H1 (cell line): ENCODE results near the gene TNRC6B. TPM values are rescaled to one million over a fixed set of nuclear protein-coding genes. Genes with fewer than 3 reads are reported as not detected.

Experiments used
- CTCF ChIA-PET: fragments of 300-600 bp; sonication (Branson Sonifier 250); formaldehyde crosslinking; loops from one replicate; lab custom pipeline; 2021; ENCODE audit not compliant: partially characterized antibody; lab: Charles Lee
- POLR2A ChIA-PET: fragments of 300-600 bp; sonication (Branson Sonifier 250); formaldehyde crosslinking; loops from one replicate; lab custom pipeline; 2021; ENCODE audit warnings: inconsistent platforms; ENCODE audit not compliant: partially characterized antibody; lab: Charles Lee
- DNase-seq, 2 experiments: peaks; one replicate each; pipeline versions ENCODE4 v3.0.0 to v3.0.0-alpha.2; 2010 to 2022; ENCODE audit warnings: low spot score in 2 of 2, low read depth in 1 of 2, mixed read lengths in 1 of 2
- FAIRE-seq: peaks from 2 replicates; lab custom pipeline; 2011; peaks lifted over from hg19 to GRCh38; lab: Jason Lieb, UNC
- H2AFZ ChIP-seq: 2 replicates; pipeline ENCODE4 v1.8.1; 2012; ENCODE audit warnings: low read length, inconsistent platforms
- H2AK5ac ChIP-seq: 2 replicates; pipeline ENCODE4 v1.6.1; 2013; ENCODE audit warnings: low read depth, low read length
- H2BK120ac ChIP-seq: replicated peaks from 2 replicates; pipeline ENCODE3; 2013; ENCODE audit warnings: low read depth, low read length, inconsistent platforms
- H2BK12ac ChIP-seq: 2 replicates; pipeline ENCODE4 v1.6.1; 2013; ENCODE audit warnings: low read depth, low read length
- H2BK15ac ChIP-seq: 2 replicates; pipeline ENCODE4 v1.6.1; 2013; ENCODE audit warnings: low read length
- H2BK20ac ChIP-seq: 2 replicates; pipeline ENCODE4 v1.6.1; 2013; ENCODE audit warnings: low read length
- H2BK5ac ChIP-seq: 2 replicates; pipeline ENCODE4 v1.6.1; 2013; ENCODE audit warnings: low read depth, low read length
- H3K14ac ChIP-seq: 2 replicates; pipeline ENCODE4 v1.6.1; 2013; ENCODE audit warnings: inconsistent platforms; ENCODE audit not compliant: insufficient read length
- H3K18ac ChIP-seq: 2 replicates; pipeline ENCODE4 v1.6.1; 2013; ENCODE audit warnings: low read length; ENCODE audit errors: extremely low read depth
- H3K23ac ChIP-seq: 2 replicates; pipeline ENCODE4 v1.6.1; 2013; ENCODE audit warnings: inconsistent platforms; ENCODE audit not compliant: insufficient read length
- H3K23me2 ChIP-seq: 2 replicates; pipeline ENCODE4 v1.6.1; 2013; ENCODE audit warnings: low read depth, low read length
- H3K27ac ChIP-seq: 2 replicates; pipeline ENCODE4 v1.6.1; 2011; ENCODE audit warnings: low read depth, low read length, inconsistent platforms
- H3K27me3 ChIP-seq, 4 experiments: replicated peaks in 1 of 4; 1 replicate in 1 of 4; 2 replicates in 3 of 4; pipeline versions ENCODE4 v1.6.1 to v1.8.1; 2011 to 2013; ENCODE audit warnings: low read length in 3 of 4, mild to moderate bottlenecking in 3 of 4, inconsistent platforms in 2 of 4, mixed read lengths in 2 of 4, moderate library complexity in 1 of 4; ENCODE audit not compliant: control insufficient read depth in 3 of 4, insufficient read depth in 3 of 4; ENCODE audit errors: extremely low read depth in 1 of 4
- H3K36me3 ChIP-seq, 4 experiments: 2 replicates each; pipeline versions ENCODE4 v1.6.1 to v1.8.1; 2011 to 2013; ENCODE audit warnings: mild to moderate bottlenecking in 4 of 4, low read length in 3 of 4, moderate library complexity in 2 of 4, control low read depth in 1 of 4, inconsistent platforms in 1 of 4; ENCODE audit not compliant: insufficient read depth in 4 of 4, control insufficient read depth in 2 of 4
- H3K4ac ChIP-seq: replicated peaks from 2 replicates; pipeline ENCODE3; 2013; ENCODE audit warnings: low read length, low read depth, mixed read lengths, inconsistent platforms; ENCODE audit not compliant: insufficient read length
- H3K4me1 ChIP-seq, 4 experiments: replicated peaks in 1 of 4; 1 replicate in 1 of 4; 2 replicates in 3 of 4; pipeline versions ENCODE4 v1.6.1 to v1.8.1; 2011 to 2013; ENCODE audit warnings: low read length in 3 of 4, inconsistent platforms in 2 of 4, mixed read lengths in 1 of 4; ENCODE audit not compliant: insufficient read depth in 4 of 4, control insufficient read depth in 3 of 4
- H3K4me2 ChIP-seq, 2 experiments: 2 replicates each; pipeline versions ENCODE4 v1.6.1 to v1.8.1; 2011 to 2013; ENCODE audit warnings: low read depth in 2 of 2, low read length in 2 of 2, control low read depth in 1 of 2, inconsistent platforms in 1 of 2, mild to moderate bottlenecking in 1 of 2; ENCODE audit not compliant: insufficient read depth in 1 of 2
- H3K4me3 ChIP-seq, 4 experiments: fragments of 200-600, 300-600 bp in 1 of 4; sonication (generic), shearing (Covaris generic), sonication (Bioruptor Twin) in 1 of 4; 2 replicates each; pipeline versions ENCODE4 v1.5.1 to v1.8.1; 2011 to 2016; ENCODE audit warnings: low read length in 4 of 4, low read depth in 3 of 4, control low read depth in 2 of 4, inconsistent platforms in 2 of 4, mild to moderate bottlenecking in 2 of 4, mixed read lengths in 1 of 4, moderate library complexity in 1 of 4; ENCODE audit not compliant: insufficient read depth in 2 of 4; ENCODE audit errors: extremely low read depth in 1 of 4
- H3K56ac ChIP-seq: replicated peaks from 2 replicates; pipeline ENCODE3; 2013; ENCODE audit warnings: low read depth, mild to moderate bottlenecking, mixed read lengths, low read length, inconsistent platforms; ENCODE audit not compliant: insufficient read length
- H3K79me1 ChIP-seq: 2 replicates; pipeline ENCODE4 v1.6.1; 2013; ENCODE audit warnings: low read depth, low read length, control low read depth
- H3K79me2 ChIP-seq, 2 experiments: 2 replicates each; pipeline versions ENCODE4 v1.6.1 to v1.8.1; 2012 to 2013; ENCODE audit warnings: low read length in 2 of 2, mild to moderate bottlenecking in 2 of 2, inconsistent platforms in 1 of 2; ENCODE audit not compliant: insufficient read depth in 2 of 2, control insufficient read depth in 1 of 2
- H3K9ac ChIP-seq, 4 experiments: replicated peaks in 1 of 4; 1 replicate in 1 of 4; 2 replicates in 3 of 4; pipeline versions ENCODE4 v1.6.1 to v1.8.1; 2011 to 2013; ENCODE audit warnings: low read depth in 3 of 4, low read length in 3 of 4, control low read depth in 2 of 4, mild to moderate bottlenecking in 2 of 4, moderate library complexity in 2 of 4, inconsistent platforms in 1 of 4; ENCODE audit errors: extremely low read depth in 1 of 4
- H3K9me3 ChIP-seq, 2 experiments: 2 replicates each; pipeline versions ENCODE4 v1.6.1 to v1.8.1; 2012 to 2013; ENCODE audit warnings: mild to moderate bottlenecking in 2 of 2, moderate library complexity in 2 of 2, control low read depth in 1 of 2, inconsistent platforms in 1 of 2, low read depth in 1 of 2, low read length in 1 of 2, mixed read lengths in 1 of 2; ENCODE audit not compliant: insufficient read depth in 2 of 2
- H4K20me1 ChIP-seq, 2 experiments: replicated peaks in 1 of 2; 2 replicates each; pipeline versions ENCODE3 to v1.8.1; 2011 to 2013; ENCODE audit warnings: inconsistent platforms in 2 of 2, low read length in 2 of 2, mild to moderate bottlenecking in 1 of 2; ENCODE audit not compliant: insufficient read depth in 2 of 2, control insufficient read depth in 1 of 2
- H4K5ac ChIP-seq: 2 replicates; pipeline ENCODE4 v1.6.1; 2013; ENCODE audit warnings: low read length, low read depth, mixed read lengths, inconsistent platforms; ENCODE audit not compliant: insufficient read length
- H4K8ac ChIP-seq: 2 replicates; pipeline ENCODE4 v1.8.0; 2013; ENCODE audit warnings: mild to moderate bottlenecking, moderate library complexity, low read length, inconsistent platforms; ENCODE audit not compliant: insufficient read depth; ENCODE audit errors: extremely low read depth
- H4K91ac ChIP-seq: replicated peaks from 2 replicates; pipeline ENCODE3; 2013; ENCODE audit warnings: low read length, mixed read lengths, inconsistent platforms; ENCODE audit not compliant: insufficient read length
- POLR2AphosphoS5 ChIP-seq: IDR thresholded peaks from 2 replicates; pipeline ENCODE4 v1.6.1; 2011; ENCODE audit warnings: low read depth, low read length
- WGBS, 2 experiments: shearing (Covaris generic) in 1 of 2; methylation state at CpG; one replicate each; pipeline versions ENCODE4 v1.1.6 to v1.1.7; 2013 to 2015; ENCODE audit warnings: low lambda C conversion rate in 2 of 2, mixed read lengths in 2 of 2, inconsistent platforms in 1 of 2, low coverage in 1 of 2, missing lambda C conversion rate in 1 of 2; ENCODE audit not compliant: insufficient replicate concordance in 2 of 2, insufficient coverage in 1 of 2, insufficient read length in 1 of 2; ENCODE audit errors: extremely low coverage in 1 of 2, missing lambda C conversion rate in 1 of 2; 5-methylcytosine and 5-hydroxymethylcytosine counted together
- polyA plus RNA-seq, 7 experiments: library from polyadenylated mRNA; depleted of rRNA in 3 of 7; stranded (reverse) in 5 of 7; unstranded in 2 of 7; fragments of >200 nt in 5 of 7; fragments of 200-250 nt in 2 of 7; gene quantifications; 1 replicate in 5 of 7; 2 replicates in 1 of 7; 4 replicates in 1 of 7; pipeline versions ENCODE4 v1.2.1 to v1.2.3, GENCODE V29; 2011 to 2013; ENCODE audit warnings: missing spikeins in 2 of 7, mixed read lengths in 2 of 7
- total RNA-seq: library from RNA; stranded (reverse); fragmentation: NEBNext Ultra II Directional; extraction: Animal tissue kit (Norgen Biotek cat#: 25700); gene quantifications from 2 replicates; pipeline ENCODE4 v1.2.1, GENCODE V29; 2021

Gene TNRC6B
- total and polyA plus RNA-seq, 2 of the 8 experiments (the other 6 are each of a cell fraction or from before 2014, with no cell fraction given), result 12.5 to 48.9 TPM

- Histone ChIP-seq H3K27me3 (no peaks in the 10 kb centered on the region), H2BK15ac (no peak overlapping the region), H3K79me2 (no peaks in the 10 kb centered on the region), H3K36me3 (peaks cover 11 to 34% (median 23%) of the 10 kb centered on the region in 4 experiments), H2BK20ac (no peak overlapping the region), H3K18ac (no peak overlapping the region), H2BK12ac (no peak overlapping the region), H2BK120ac (no peak overlapping the region), H2AFZ (no peak overlapping the region), H4K5ac (no peak overlapping the region), H3K56ac (no peak overlapping the region), H3K4ac (no peak overlapping the region), H3K23me2 (no peaks in the 10 kb centered on the region), H3K4me2 (no peak overlapping the region), H3K23ac (no peak overlapping the region), H3K4me3 (no peak overlapping the region), H3K27ac (no peak overlapping the region), H3K9me3 (no peaks in the 10 kb centered on the region), H2BK5ac (peak overlapping the region; percentile 31; the same call in 1 of the 2 replicates), H3K14ac (no peak overlapping the region), H3K9ac (no peak overlapping the region), H4K91ac (no peak overlapping the region), H4K20me1 (peaks cover 0 to 5% of the 10 kb centered on the region in 2 experiments), H4K8ac (no peak overlapping the region), H3K4me1 (peaks cover 4 to 13% (median 10%) of the 10 kb centered on the region in 4 experiments), H2AK5ac (no peak overlapping the region), H3K79me1 (no peaks in the 10 kb centered on the region)
- ChIA-PET CTCF (interaction anchor here (1.7 kb wide), 1 partner anchor 25 kb away, joined by 6 read pairs; no protein-coding TSS in a partner anchor), POLR2A (interaction anchor here (1.3 kb wide), 1 partner anchor 23 kb away, joined by 3 read pairs; no protein-coding TSS in a partner anchor)
- WGBS, 2 experiments, result 95% methylated on average over 7 of the region's 8 CpGs; no CpG with 5 or more reads in 1 of the 2 experiments
- FAIRE-seq, result no peak
- no peak for DNase-seq
- TF ChIP-seq POLR2AphosphoS5, result peak; percentile 58; the same call in 1 of the 2 replicates
These were observed 146.0 kb downstream of the TNRC6B start for GRCh38 chr22:40323681-40324171.
